ENCODE results near the gene WDR81. TPM values are rescaled to one million over a fixed set of nuclear protein-coding genes. Genes with fewer than 3 reads are reported as not detected.

Gene WDR81
- polyA plus RNA-seq, 2 donors = 8.5 to 10.7 TPM

GRCh38 chr17:1727876-1728630 is 3.5 kb downstream of the WDR81 start:
- no peak overlapping the region for H3K4me3 ChIP-seq (ENCODE audit: low read depth in 1 of 2, low read length in 2 of 2)
- no peaks in the 10 kb centered on the region for H3K27me3 ChIP-seq (ENCODE audit: control insufficient read depth in 1 of 2, insufficient read depth in 2 of 2, low read length in 2 of 2)
- no peaks in the 10 kb centered on the region for H3K9me3 ChIP-seq (ENCODE audit: control insufficient read depth in 2 of 2, insufficient read depth in 1 of 2, low read depth in 1 of 2, low read length in 1 of 2)
- H3K4me1 ChIP-seq (ENCODE audit: control insufficient read depth in 2 of 2, insufficient read depth in 2 of 2, low read length in 1 of 2) = peaks cover 8 to 9% of the 10 kb centered on the region in 2 donors
- H3K27ac ChIP-seq (ENCODE audit: low read depth in 2 of 2, low read length in 1 of 2) = no peak overlapping the region
- WGBS, 2 donors = 87 to 90% methylated on average over 28 of the region's 28 CpGs
- H3K36me3 ChIP-seq (ENCODE audit: control insufficient read depth in 2 of 2, insufficient read depth in 2 of 2, low read length in 1 of 2) = peaks cover 2 to 33% of the 10 kb centered on the region in 2 donors

GRCh38 chr17:1729966-1730325 is 5.4 kb downstream of the WDR81 start:
- 63 to 64% methylated on average over 13 to 15 of the region's 15 CpGs for WGBS, 2 donors
- H3K9me3 ChIP-seq (ENCODE audit: control insufficient read depth in 2 of 2, insufficient read depth in 1 of 2, low read depth in 1 of 2, low read length in 1 of 2) = no peaks in the 10 kb centered on the region
- H3K27ac ChIP-seq (ENCODE audit: low read depth in 2 of 2, low read length in 1 of 2) = peak overlapping the region; percentile 14 to 73
- H3K36me3 ChIP-seq (ENCODE audit: control insufficient read depth in 2 of 2, insufficient read depth in 2 of 2, low read length in 1 of 2) = peaks cover 2 to 42% of the 10 kb centered on the region in 2 donors
- no peak overlapping the region for H3K4me3 ChIP-seq (ENCODE audit: low read depth in 1 of 2, low read length in 2 of 2)
- H3K4me1 ChIP-seq (ENCODE audit: control insufficient read depth in 2 of 2, insufficient read depth in 2 of 2, low read length in 1 of 2) = peaks cover 8 to 9% of the 10 kb centered on the region in 2 donors
- H3K27me3 ChIP-seq (ENCODE audit: control insufficient read depth in 1 of 2, insufficient read depth in 2 of 2, low read length in 2 of 2) = no peaks in the 10 kb centered on the region

GRCh38 chr17:1730326-1731193 is 6.1 kb downstream of the WDR81 start:
- H3K36me3 ChIP-seq (ENCODE audit: control insufficient read depth in 2 of 2, insufficient read depth in 2 of 2, low read length in 1 of 2) = peaks cover 2 to 45% of the 10 kb centered on the region in 2 donors

GRCh38 chr17:1731194-1731506 is 6.6 kb downstream of the WDR81 start:
- peaks cover 2 to 47% of the 10 kb centered on the region in 2 donors for H3K36me3 ChIP-seq (ENCODE audit: control insufficient read depth in 2 of 2, insufficient read depth in 2 of 2, low read length in 1 of 2)
- H3K4me3 ChIP-seq (ENCODE audit: low read depth in 1 of 2, low read length in 2 of 2) = no peak overlapping the region

More at GRCh38 chr17:1730326-1731193, 6.1 kb downstream of the WDR81 start:
- H3K9me3 ChIP-seq (ENCODE audit: control insufficient read depth in 2 of 2, insufficient read depth in 1 of 2, low read depth in 1 of 2, low read length in 1 of 2) = no peaks in the 10 kb centered on the region
- H3K27ac ChIP-seq (ENCODE audit: low read depth in 2 of 2, low read length in 1 of 2) = peak overlapping the region; percentile 67 to 73
- WGBS, 2 donors = 62 to 67% methylated on average over 39 to 40 of the region's 40 CpGs
- H3K4me3 ChIP-seq (ENCODE audit: low read depth in 1 of 2, low read length in 2 of 2) = no peak overlapping the region
- H3K27me3 ChIP-seq (ENCODE audit: control insufficient read depth in 1 of 2, insufficient read depth in 2 of 2, low read length in 2 of 2) = no peaks in the 10 kb centered on the region
- H3K4me1 ChIP-seq (ENCODE audit: control insufficient read depth in 2 of 2, insufficient read depth in 2 of 2, low read length in 1 of 2) = peaks cover 2 to 6% of the 10 kb centered on the region in 2 donors

GRCh38 chr17:1732241-1732832 is 7.8 kb downstream of the WDR81 start:
- Histone ChIP-seq H3K27ac (ENCODE audit: low read depth in 2 of 2, low read length in 1 of 2) (no peak overlapping the region), H3K27me3 (ENCODE audit: control insufficient read depth in 1 of 2, insufficient read depth in 2 of 2, low read length in 2 of 2) (no peaks in the 10 kb centered on the region), H3K4me1 (ENCODE audit: control insufficient read depth in 2 of 2, insufficient read depth in 2 of 2, low read length in 1 of 2) (peaks cover 0 to 10% of the 10 kb centered on the region in 2 donors), H3K36me3 (ENCODE audit: control insufficient read depth in 2 of 2, insufficient read depth in 2 of 2, low read length in 1 of 2) (peaks cover 2 to 40% of the 10 kb centered on the region in 2 donors), H3K9me3 (ENCODE audit: control insufficient read depth in 2 of 2, insufficient read depth in 1 of 2, low read depth in 1 of 2, low read length in 1 of 2) (no peaks in the 10 kb centered on the region), H3K4me3 (ENCODE audit: low read depth in 1 of 2, low read length in 2 of 2) (no peak overlapping the region)
- WGBS, 2 donors = 90 to 97% methylated on average over 22 of the region's 22 CpGs

More at GRCh38 chr17:1731194-1731506, 6.6 kb downstream of the WDR81 start:
- 78 to 84% methylated on average over 10 of the region's 10 CpGs for WGBS, 2 donors
- Histone ChIP-seq H3K9me3 (ENCODE audit: control insufficient read depth in 2 of 2, insufficient read depth in 1 of 2, low read depth in 1 of 2, low read length in 1 of 2) (no peaks in the 10 kb centered on the region), H3K27me3 (ENCODE audit: control insufficient read depth in 1 of 2, insufficient read depth in 2 of 2, low read length in 2 of 2) (no peaks in the 10 kb centered on the region), H3K4me1 (ENCODE audit: control insufficient read depth in 2 of 2, insufficient read depth in 2 of 2, low read length in 1 of 2) (peaks cover 2 to 3% of the 10 kb centered on the region in 2 donors), H3K27ac (ENCODE audit: low read depth in 2 of 2, low read length in 1 of 2) (peak overlapping the region in 1 of 2 donors; percentile 11)

- H3K9me3 ChIP-seq (ENCODE audit: control insufficient read depth in 2 of 2, insufficient read depth in 1 of 2, low read depth in 1 of 2, low read length in 1 of 2) = no peaks in the 10 kb centered on the region
- H3K4me1 ChIP-seq (ENCODE audit: control insufficient read depth in 2 of 2, insufficient read depth in 2 of 2, low read length in 1 of 2) = peaks cover 0 to 13% of the 10 kb centered on the region in 2 donors
- no peak overlapping the region for H3K4me3 ChIP-seq (ENCODE audit: low read depth in 1 of 2, low read length in 2 of 2)
- H3K27ac ChIP-seq (ENCODE audit: low read depth in 2 of 2, low read length in 1 of 2) = no peak overlapping the region
- 71 to 77% methylated on average over 11 of the region's 11 CpGs for WGBS, 2 donors
- no peaks in the 10 kb centered on the region for H3K27me3 ChIP-seq (ENCODE audit: control insufficient read depth in 1 of 2, insufficient read depth in 2 of 2, low read length in 2 of 2)
- H3K36me3 ChIP-seq (ENCODE audit: control insufficient read depth in 2 of 2, insufficient read depth in 2 of 2, low read length in 1 of 2) = peaks cover 2 to 41% of the 10 kb centered on the region in 2 donors
Measured at GRCh38 chr17:1732833-1733321, 8.4 kb downstream of the WDR81 start.

- H3K9me3 ChIP-seq (ENCODE audit: control insufficient read depth in 2 of 2, insufficient read depth in 1 of 2, low read depth in 1 of 2, low read length in 1 of 2) = no peaks in the 10 kb centered on the region
- H3K27me3 ChIP-seq (ENCODE audit: control insufficient read depth in 1 of 2, insufficient read depth in 2 of 2, low read length in 2 of 2) = no peaks in the 10 kb centered on the region
- H3K4me3 ChIP-seq (ENCODE audit: low read depth in 1 of 2, low read length in 2 of 2) = no peak overlapping the region
- H3K4me1 ChIP-seq (ENCODE audit: control insufficient read depth in 2 of 2, insufficient read depth in 2 of 2, low read length in 1 of 2) = peaks cover 0 to 13% of the 10 kb centered on the region in 2 donors
- WGBS, 2 donors = 94 to 96% methylated on average over 38 of the region's 38 CpGs
- no peak overlapping the region for H3K27ac ChIP-seq (ENCODE audit: low read depth in 2 of 2, low read length in 1 of 2)
- H3K36me3 ChIP-seq (ENCODE audit: control insufficient read depth in 2 of 2, insufficient read depth in 2 of 2, low read length in 1 of 2) = peaks cover 0 to 36% of the 10 kb centered on the region in 2 donors
Measured at GRCh38 chr17:1733759-1734158, 9.3 kb downstream of the WDR81 start.

GRCh38 chr17:1735418-1735817 is 10.9 kb downstream of the WDR81 start:
- Histone ChIP-seq H3K4me3 (ENCODE audit: low read depth in 1 of 2, low read length in 2 of 2) (no peak overlapping the region), H3K27me3 (ENCODE audit: control insufficient read depth in 1 of 2, insufficient read depth in 2 of 2, low read length in 2 of 2) (no peaks in the 10 kb centered on the region), H3K9me3 (ENCODE audit: control insufficient read depth in 2 of 2, insufficient read depth in 1 of 2, low read depth in 1 of 2, low read length in 1 of 2) (no peaks in the 10 kb centered on the region), H3K27ac (ENCODE audit: low read depth in 2 of 2, low read length in 1 of 2) (no peak overlapping the region), H3K36me3 (ENCODE audit: control insufficient read depth in 2 of 2, insufficient read depth in 2 of 2, low read length in 1 of 2) (peaks cover 0 to 34% of the 10 kb centered on the region in 2 donors), H3K4me1 (ENCODE audit: control insufficient read depth in 2 of 2, insufficient read depth in 2 of 2, low read length in 1 of 2) (peaks cover 0 to 13% of the 10 kb centered on the region in 2 donors)
- 96 to 97% methylated on average over 10 of the region's 10 CpGs for WGBS, 2 donors

GRCh38 chr17:1735834-1736347 is 11.4 kb downstream of the WDR81 start:
- Histone ChIP-seq H3K9me3 (ENCODE audit: control insufficient read depth in 2 of 2, insufficient read depth in 1 of 2, low read depth in 1 of 2, low read length in 1 of 2) (no peaks in the 10 kb centered on the region), H3K4me1 (ENCODE audit: control insufficient read depth in 2 of 2, insufficient read depth in 2 of 2, low read length in 1 of 2) (peaks cover 0 to 13% of the 10 kb centered on the region in 2 donors), H3K27me3 (ENCODE audit: control insufficient read depth in 1 of 2, insufficient read depth in 2 of 2, low read length in 2 of 2) (no peaks in the 10 kb centered on the region), H3K36me3 (ENCODE audit: control insufficient read depth in 2 of 2, insufficient read depth in 2 of 2, low read length in 1 of 2) (peaks cover 0 to 31% of the 10 kb centered on the region in 2 donors), H3K27ac (ENCODE audit: low read depth in 2 of 2, low read length in 1 of 2) (no peak overlapping the region), H3K4me3 (ENCODE audit: low read depth in 1 of 2, low read length in 2 of 2) (no peak overlapping the region)
- 86 to 89% methylated on average over 13 to 17 of the region's 17 CpGs for WGBS, 2 donors
